H1 (cell line): ENCODE data around the gene RTN4. TPM values are rescaled to one million over a fixed set of nuclear protein-coding genes. Genes with fewer than 3 reads are reported as not detected.

Source experiments
- CHD7 ChIP-seq: fragments of 300-600 bp; sonication (generic); IDR thresholded peaks from 2 replicates; pipeline ENCODE4 v1.7.1; 2012; ENCODE audit warnings: low read length, moderate library complexity, mild to moderate bottlenecking, inconsistent platforms; ENCODE audit not compliant: insufficient replicate concordance
- EP300 ChIP-seq, 2 experiments: IDR thresholded peaks; 1 replicate in 1 of 2; 2 replicates in 1 of 2; pipeline ENCODE4 v1.6.1; 2011 to 2012; ENCODE audit warnings: low read depth in 2 of 2, low read length in 2 of 2, mild to moderate bottlenecking in 2 of 2, borderline replicate concordance in 1 of 2, inconsistent platforms in 1 of 2, moderate library complexity in 1 of 2
- KDM1A ChIP-seq: fragments of 200-600, 300-600 bp; sonication (generic); IDR thresholded peaks from 2 replicates; pipeline ENCODE4 v1.7.1; 2016; ENCODE audit warnings: mild to moderate bottlenecking, low read length, borderline replicate concordance
- KDM5A ChIP-seq: fragments of 200-600 bp; IDR thresholded peaks from 2 replicates; pipeline ENCODE4 v1.7.1; 2012; ENCODE audit warnings: mild to moderate bottlenecking, low read length, inconsistent platforms, mixed read lengths
- polyA plus RNA-seq, 7 experiments: library from polyadenylated mRNA; depleted of rRNA in 3 of 7; stranded (reverse) in 5 of 7; unstranded in 2 of 7; fragments of >200 nt in 5 of 7; fragments of 200-250 nt in 2 of 7; gene quantifications; 1 replicate in 5 of 7; 2 replicates in 1 of 7; 4 replicates in 1 of 7; pipeline versions ENCODE4 v1.2.1 to v1.2.3, GENCODE V29; 2011 to 2013; ENCODE audit warnings: missing spikeins in 2 of 7, mixed read lengths in 2 of 7
- total RNA-seq: library from RNA; stranded (reverse); fragmentation: NEBNext Ultra II Directional; extraction: Animal tissue kit (Norgen Biotek cat#: 25700); gene quantifications from 2 replicates; pipeline ENCODE4 v1.2.1, GENCODE V29; 2021

RTN4 gene
- total and polyA plus RNA-seq, 2 of the 8 experiments (the other 6 are each of a cell fraction or from before 2014, with no cell fraction given), result 179 to 242 TPM

GRCh38 chr2:55061523-55062344 lies 11.5 kb upstream of the RTN4 start (continued):
- TF ChIP-seq CHD7 (no peak), EP300 (IDR thresholded peaks at IDR 0.05; ENCODE audit: borderline replicate concordance in 1 of 2, low read depth in 2 of 2, low read length in 2 of 2) (no peak), KDM5A (no peak), KDM1A (no peak)
- TF ChIP-seq, all 59 proteins: peak for 0
